Stimulated activated CD4-positive, alpha-beta T cell treated with anti-CD3 and anti-CD28 coated beads, Interleukin-12 subunit alpha, Interleukin-12 subunit beta, amount 100 ng/mL, for 24 hours (primary cell): ENCODE results near the gene THPO.
A peak's percentile ranks its signal among the peaks of the same experiment; 100 is the strongest.

Experiments
- DNase-seq, 2 experiments: peaks; one replicate each; pipeline ENCODE4 v3.0.0-alpha.2; 2020; ENCODE audit warnings: low read depth in 2 of 2

Gene THPO

DNA sequence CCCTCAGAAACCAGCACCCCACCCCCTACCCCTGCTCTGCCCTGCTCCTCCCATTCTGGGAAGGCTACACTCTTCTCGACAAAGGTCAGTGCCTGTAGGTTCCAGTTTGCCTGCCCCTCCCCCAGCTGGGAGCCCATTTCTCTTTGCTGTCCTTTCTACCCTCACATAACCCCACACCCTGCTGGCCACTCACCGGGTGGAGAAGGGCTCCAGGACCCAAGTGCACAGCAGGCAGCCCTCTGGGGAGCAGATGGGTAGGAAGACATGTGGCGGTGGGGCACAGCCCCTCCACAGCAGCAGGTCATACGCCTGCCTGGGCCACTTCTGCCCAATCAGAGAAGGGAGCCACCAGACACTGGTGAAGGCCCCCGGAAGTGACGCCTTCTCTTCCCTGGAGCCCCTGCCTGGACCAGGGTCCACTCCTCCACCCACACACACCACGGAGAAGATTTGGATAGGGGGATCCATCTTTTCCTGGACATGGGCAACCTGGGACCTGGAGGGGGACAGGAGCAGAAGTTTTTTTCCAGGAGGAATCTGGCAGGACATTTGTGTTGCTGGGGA lies at the start of gene THPO:
Gene THPO (minus strand): TSS at position 326 of the 564 bp plus-strand sequence. CDS start 1,948 bp downstream, outside the sequence.
- DNase-seq = no peak

DNA sequence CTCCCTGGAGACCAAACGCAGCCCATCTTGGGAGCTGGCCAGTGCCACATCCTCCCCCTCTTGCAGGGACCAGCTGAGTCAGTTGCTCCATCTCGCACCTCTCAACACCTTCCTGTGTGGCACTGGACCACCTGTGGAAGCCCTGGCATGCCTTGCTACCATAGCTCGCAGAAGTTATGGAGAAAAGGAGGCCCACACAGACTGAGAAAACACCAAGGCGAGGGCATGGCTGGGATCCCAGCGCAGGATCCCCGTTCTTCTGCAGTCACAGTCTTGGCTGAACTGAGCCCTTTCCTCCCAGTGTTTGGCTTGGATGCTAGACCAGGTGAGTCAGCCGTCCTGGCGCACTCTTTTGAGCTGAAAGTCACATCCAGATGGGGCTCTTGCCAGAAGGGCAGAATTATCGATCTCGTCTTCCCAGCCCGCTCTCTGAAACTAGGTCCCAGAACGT lies 48.7 kb upstream of the THPO start:
- no peak for DNase-seq

DNA sequence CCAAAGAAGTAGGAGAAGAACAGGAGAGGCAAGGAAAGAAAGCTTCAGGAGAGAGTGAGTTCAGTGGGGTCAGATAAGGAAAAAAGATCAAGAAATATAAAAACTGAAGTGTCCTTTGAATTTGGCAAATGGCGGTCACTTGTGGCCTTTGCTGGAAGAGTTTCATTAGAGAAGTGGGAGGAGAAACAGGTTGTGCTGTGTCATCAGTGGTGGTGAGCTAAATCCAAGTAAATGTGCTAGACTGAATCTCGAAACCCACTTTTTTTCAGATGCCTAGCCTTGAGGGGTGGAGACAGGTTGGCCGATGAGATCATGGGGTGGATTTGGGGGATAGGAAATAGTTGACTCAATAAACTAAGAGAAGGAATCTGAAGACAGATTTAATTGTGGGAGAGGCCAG lies 45.6 kb upstream of the THPO start:
- DNase-seq = no peak

DNA sequence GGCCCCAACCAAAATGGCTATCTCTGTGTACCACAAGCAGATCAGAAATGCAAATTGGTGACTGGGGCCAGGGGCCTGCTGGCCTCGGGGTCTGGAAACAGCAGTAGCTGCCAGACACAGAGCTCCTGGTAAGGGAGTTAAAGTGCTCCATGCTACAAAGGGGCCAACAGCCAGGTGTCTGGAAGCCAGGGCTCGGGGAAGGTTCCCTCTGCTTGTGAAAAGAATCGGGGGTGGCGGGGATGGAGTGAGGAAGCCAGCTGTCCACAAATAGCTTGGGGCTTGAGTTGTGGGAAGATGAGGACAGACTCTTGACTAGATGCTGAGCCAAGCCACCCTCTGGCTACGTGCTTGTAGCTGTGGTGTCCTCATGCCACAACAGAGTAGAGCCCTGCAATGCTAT lies 41.2 kb upstream of the THPO start:
- no peak for DNase-seq

- peak; percentile 28 to 68 for DNase-seq
These were observed 39.8 kb upstream of the THPO start for GRCh38 chr3:184417619-184418327.

DNA sequence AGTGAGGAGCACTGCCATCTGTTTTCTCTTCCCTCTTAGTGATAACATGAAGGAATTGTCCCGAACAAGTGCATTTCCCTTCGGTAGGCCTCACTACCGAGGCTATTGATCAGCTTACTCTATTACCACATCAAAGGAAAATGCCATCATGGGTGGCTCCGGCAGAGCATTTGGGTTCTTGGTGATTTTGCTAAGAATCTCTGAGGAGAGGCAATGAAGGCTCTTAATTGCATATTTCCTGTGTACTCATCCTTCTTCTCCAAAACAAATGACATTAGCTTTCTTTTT lies 37.1 kb upstream of the THPO start:
- no peak for DNase-seq

GRCh38 chr3:184414418-184415202 lies 36.6 kb upstream of the THPO start:
- no peak for DNase-seq

DNA sequence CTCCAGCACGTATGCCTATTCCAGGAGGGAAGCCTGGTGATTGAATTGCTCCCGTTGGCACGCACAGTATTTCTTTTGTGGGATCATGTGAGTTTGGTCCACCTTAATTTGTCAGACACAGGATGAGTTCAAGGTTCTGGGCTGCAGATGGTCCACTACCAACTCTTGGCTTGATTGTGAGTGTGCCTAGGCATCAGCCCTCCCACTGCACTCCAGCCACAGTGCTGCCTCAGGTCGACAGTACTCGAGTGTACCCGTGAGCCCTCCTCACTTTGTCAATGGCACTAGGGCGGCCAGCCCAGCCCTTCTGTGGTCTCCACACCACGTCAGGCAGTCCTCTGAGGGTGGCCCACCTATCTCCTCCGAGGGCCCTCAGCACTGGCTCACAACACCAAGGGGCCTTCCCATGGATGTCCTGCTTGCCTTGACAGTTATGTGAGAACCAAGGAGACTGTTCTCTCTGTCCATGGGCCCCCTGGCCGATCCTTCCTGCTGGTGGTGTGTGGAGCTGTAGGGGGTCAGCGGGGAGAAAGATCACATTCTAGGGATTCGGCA lies 32.0 kb upstream of the THPO start:
- no peak for DNase-seq

DNA sequence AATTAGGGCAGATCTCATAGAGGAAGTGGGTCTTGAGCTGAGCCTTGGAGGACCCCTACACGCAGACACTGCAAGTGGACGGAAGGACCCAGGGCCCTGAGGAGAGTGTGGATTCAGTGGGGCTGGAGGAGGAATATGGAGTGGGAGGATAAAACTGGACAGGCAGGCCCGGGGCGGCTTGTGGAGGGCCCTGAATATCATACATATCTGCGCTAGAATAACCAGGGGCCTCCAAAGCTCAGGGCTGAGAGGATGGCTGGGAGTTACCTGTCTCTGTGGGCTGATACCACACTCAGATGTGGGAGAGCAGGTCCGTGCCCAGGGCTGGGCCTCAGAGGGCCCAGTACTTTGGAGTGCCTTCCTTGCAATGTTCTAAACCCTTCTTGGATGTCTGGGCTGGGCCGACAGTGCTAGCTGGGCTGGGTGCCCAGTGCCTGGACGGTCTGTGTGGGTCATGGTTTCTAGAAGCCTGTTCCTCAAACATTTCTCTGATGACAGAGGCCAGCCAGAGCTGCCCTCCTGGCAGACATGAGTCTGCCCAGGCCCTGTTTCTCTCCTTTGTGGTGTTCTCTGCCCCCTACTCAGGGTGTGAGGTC lies 31.4 kb upstream of the THPO start:
- no peak for DNase-seq

DNA sequence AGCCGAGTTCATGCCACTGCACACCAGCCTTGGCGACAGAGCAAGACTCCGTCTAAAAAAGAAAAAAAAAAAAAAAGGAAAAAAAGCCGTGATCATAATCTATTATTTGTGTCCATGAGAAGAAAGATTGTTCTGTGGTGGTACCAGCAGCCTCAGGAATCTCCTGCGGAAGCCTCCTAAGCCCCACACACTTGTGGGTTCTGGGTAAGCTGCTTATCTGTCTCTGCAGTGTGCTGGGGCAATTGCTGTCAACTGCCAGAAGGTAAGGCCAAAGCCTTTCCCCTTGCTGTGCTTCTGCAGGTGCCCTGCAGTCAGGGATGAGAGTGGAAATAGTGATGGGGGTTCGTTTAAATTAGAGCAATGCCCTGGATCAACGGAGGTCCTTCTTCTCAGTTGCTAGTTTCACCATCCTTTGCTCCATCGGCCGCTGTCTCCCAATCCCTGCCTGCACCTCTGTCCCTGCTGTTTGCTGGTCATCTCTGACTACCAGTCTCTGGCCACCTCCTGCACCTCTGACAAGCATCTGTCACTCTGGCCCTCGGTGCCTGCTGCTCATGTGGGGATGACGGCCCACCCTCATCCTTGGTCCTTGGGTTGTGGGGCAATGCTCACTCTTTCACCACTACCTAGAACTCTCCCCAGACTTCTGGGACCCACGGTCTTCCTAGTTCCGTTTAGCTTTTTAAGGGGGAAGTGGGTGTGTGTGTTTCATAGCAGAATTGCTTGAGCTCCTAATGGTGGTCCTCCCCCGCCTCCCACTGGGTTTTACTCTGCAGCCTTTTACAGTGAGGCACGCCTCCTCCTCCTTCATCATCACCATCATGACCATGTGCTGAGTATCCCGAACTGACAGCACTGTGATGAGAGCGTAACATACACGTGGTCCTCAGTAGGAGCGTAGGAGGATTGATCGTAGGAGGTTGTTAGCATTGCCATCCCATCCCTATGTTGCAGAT lies 27.3 kb upstream of the THPO start:
- DNase-seq = no peak

DNA sequence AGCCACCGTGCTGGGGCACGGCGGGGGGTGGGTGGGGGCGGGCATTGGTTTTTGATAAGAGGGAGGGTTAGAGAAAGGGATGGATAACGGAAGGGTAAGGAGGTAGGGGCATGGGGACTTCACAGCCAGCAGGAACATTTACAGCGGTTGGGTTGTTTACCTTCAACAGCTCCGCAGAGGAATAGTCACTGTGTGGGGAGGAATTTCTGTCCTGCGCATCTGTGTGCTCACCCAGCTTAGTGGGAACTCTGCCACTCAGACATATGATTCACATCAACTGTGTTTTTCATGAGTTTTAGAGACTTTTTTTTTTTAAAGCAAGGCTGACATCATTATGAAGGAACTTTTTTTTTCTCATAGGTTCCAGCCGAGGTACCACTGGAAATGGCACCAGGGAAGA lies 21.4 kb upstream of the THPO start:
- DNase-seq = no peak

GRCh38 chr3:184395320-184395660 lies 17.3 kb upstream of the THPO start:
- no peak for DNase-seq

DNA sequence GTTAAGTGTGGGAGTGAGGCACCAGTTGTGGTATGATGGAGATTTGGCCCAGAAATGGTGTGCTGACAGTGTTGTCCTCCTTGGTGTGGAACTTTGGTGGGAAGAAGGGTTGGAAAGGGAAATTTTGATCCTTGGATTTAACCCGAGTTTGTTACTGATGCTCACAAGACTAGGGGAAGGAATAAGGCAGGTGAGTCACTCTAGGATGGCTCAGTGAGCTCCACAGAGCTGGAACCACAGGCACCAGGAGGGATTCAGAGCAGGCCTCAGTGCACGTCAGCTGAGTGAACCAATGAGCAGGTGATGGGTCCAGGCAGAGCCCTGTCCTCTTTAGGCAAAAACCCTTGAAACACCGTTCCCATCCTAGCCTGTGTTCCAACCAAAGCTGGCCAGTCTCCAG lies 13.3 kb upstream of the THPO start:
- DNase-seq = no peak

- DNase-seq = no peak
These were observed 12.0 kb upstream of the THPO start for GRCh38 chr3:184389935-184390528.

DNA sequence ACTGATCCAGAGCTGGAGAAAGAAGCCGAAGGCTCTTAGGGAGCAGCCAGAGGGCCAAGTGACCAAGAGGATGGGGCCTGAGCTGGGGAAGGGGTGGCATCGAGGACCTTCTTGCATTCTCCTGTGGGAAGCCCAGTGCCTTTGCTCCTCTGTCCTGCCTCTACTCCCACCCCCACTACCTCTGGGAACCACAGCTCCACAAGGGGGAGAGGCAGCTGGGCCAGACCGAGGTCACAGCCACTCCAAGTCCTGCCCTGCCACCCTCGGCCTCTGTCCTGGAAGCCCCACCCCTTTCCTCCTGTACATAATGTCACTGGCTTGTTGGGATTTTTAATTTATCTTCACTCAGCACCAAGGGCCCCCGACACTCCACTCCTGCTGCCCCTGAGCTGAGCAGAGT lies 11.4 kb upstream of the THPO start:
- DNase-seq = no peak

GRCh38 chr3:184388936-184389230 lies 10.9 kb upstream of the THPO start:
- DNase-seq = no peak

DNA sequence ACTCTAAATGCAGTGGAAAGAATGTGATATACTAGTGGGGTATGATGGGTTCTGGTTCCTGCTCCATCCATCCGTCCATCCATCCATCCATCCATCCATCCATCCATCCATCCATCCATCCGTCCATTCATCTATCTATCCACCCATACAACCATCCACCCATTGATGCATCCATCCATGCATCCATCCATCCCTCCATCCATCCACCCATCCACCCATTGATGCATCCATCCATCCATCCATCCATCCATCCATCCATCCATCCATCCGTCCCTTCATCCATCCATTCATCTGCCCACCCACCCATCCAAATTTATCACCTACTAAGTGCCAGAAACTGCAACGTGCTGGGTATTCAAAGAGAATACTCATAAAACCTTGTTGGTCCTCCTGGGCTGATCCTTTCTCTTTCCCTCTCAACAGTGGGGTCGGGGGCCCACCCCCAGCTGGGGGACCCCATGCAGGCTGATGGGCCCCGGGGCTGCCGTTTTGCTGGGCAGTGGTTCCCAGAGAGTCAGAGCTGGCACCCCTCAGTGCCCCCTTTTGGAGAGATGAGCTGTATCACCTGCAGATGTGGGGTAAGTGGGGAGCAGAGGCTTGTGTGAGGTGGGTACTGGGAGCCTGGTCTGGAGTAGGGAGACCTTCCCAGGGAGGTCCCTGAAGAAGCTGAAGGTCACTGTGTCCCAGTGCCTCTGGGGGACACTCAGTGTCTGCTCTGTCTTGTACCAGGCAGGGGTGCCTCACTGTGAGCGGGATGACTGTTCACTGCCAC lies 10.3 kb upstream of the THPO start:
- DNase-seq = no peak

GRCh38 chr3:184387174-184387714 lies 9.2 kb upstream of the THPO start:
- no peak for DNase-seq

GRCh38 chr3:184386047-184386806 lies 8.2 kb upstream of the THPO start:
- no peak for DNase-seq
